C4-2B (cell line): ENCODE measurements around the gene ATP5F1D.
A peak's percentile ranks its signal among the peaks of the same experiment; 100 is the strongest.
"Not testable (repeated sequence)": the region's sequence is repeated elsewhere in the genome, so short reads cannot be mapped to it uniquely, and the experiment has no call there.

ENCODE experiments used
- H3K27ac ChIP-seq: fragments of 450-650 bp; 2 replicates; pipeline ENCODE4 v1.5.1; 2017
- CTCF ChIP-seq: fragments of 450-650 bp; conservative IDR thresholded peaks from 2 replicates; pipeline ENCODE4 v1.5.1; 2017; ENCODE audit warnings: mild to moderate bottlenecking
- ZFX ChIP-seq: fragments of 450-650 bp; IDR thresholded peaks from 2 replicates; pipeline ENCODE4 v1.6.1; 2017

ATP5F1D gene

GRCh38 chr19:1241417-1242095 is at the start of gene ATP5F1D:
ATP5F1D (plus strand) TSS chr19:1241751; CDS start chr19:1241851, 100 bp downstream.
- TF ChIP-seq CTCF = no peak
- peak; percentile 66; the same call in 1 of the 2 replicates for TF ChIP-seq ZFX
- H3K27ac ChIP-seq = peak within 1 kb of the TSS; percentile 97

- no peak overlapping the region for H3K27ac ChIP-seq
- TF ChIP-seq ZFX (no peak), CTCF (no peak)
These were observed 42.0 kb upstream of the ATP5F1D start for GRCh38 chr19:1199531-1199930.

- not testable (repeated sequence) for H3K27ac ChIP-seq
These were observed 40.9 kb upstream of the ATP5F1D start for GRCh38 chr19:1200614-1201013.

GRCh38 chr19:1205114-1206099 is 36.1 kb upstream of the ATP5F1D start, which contains the start of gene STK11:
STK11 (plus strand) TSS chr19:1205778; CDS start chr19:1206914, 1,136 bp downstream.
- H3K27ac ChIP-seq = peak within 1 kb of the TSS; percentile 70
- no peak for TF ChIP-seq CTCF
- TF ChIP-seq ZFX = peak; percentile 65; the same call in 1 of the 2 replicates

DNA sequence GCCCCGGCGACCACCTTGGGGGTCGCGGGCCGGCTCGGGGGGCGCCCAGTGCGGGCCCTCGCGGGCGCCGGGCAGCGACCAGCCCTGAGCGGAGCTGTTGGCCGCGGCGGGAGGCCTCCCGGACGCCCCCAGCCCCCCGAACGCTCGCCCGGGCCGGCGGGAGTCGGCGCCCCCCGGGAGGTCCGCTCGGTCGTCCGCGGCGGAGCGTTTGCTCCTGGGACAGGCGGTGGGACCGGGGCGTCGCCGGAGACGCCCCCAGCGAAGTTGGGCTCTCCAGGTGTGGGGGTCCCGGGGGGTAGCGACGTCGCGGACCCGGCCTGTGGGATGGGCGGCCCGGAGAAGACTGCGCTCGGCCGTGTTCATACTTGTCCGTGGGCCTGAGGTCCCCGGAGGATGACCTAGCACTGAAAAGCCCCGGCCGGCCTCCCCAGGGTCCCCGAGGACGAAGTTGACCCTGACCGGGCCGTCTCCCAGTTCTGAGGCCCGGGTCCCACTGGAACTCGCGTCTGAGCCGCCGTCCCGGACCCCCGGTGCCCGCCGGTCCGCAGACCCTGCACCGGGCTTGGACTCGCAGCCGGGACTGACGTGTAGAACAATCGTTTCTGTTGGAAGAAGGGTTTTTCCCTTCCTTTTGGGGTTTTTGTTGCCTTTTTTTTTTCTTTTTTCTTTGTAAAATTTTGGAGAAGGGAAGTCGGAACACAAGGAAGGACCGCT is 35.2 kb upstream of the ATP5F1D start:
- peak overlapping the region; percentile 70 for H3K27ac ChIP-seq
- TF ChIP-seq ZFX (peak; percentile 43; the same call in 1 of the 2 replicates), CTCF (no peak)

DNA sequence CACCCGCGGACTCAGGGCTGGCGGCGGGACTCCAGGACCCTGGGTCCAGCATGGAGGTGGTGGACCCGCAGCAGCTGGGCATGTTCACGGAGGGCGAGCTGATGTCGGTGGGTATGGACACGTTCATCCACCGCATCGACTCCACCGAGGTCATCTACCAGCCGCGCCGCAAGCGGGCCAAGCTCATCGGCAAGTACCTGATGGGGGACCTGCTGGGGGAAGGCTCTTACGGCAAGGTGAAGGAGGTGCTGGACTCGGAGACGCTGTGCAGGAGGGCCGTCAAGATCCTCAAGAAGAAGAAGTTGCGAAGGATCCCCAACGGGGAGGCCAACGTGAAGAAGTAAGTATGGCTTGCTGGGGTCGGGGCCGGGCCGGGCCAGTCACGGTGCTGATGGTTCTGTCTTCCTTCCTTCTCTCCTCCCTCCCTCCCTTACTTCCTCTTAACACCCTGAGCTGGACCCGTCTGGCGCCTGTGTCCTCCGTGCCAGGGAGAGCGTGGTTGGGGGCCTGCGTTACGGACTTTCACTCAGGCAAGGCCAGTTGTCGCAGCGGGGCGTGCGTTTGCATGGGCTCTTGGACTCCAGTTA is 34.6 kb upstream of the ATP5F1D start:
- peak overlapping the region; percentile 70 for H3K27ac ChIP-seq
- TF ChIP-seq ZFX (no peak), CTCF (no peak)

DNA sequence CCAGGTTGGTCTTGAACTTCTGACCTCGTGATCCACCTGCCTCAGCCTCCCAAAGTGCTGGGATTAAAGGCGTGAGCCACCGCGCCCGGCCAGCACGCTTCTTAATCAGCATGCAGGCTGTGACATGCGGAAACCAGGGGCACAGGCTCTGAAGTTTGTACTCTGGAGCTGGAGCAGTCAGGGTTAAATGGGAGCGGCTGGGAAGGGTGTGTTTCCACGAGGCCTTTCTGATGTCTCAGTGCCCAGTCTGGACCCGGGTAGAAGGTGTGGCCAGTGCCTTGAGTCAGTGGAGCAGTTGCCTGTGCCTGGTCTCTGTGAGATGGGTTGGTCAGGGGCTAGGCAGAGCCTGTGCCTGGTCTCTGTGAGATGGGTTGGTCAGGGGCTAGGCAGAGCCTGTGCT is 32.7 kb upstream of the ATP5F1D start:
- not testable (repeated sequence) for H3K27ac ChIP-seq

- TF ChIP-seq ZFX (no peak), CTCF (no peak)
- no peak overlapping the region for H3K27ac ChIP-seq
These were observed 31.4 kb upstream of the ATP5F1D start for GRCh38 chr19:1210227-1210538.
